Stimulated activated CD8-positive, alpha-beta memory T cell treated with anti-CD3 and anti-CD28 coated beads, Interleukin-12 subunit alpha, Interleukin-12 subunit beta, amount 100 ng/mL, for 1 hour (primary cell): Measurements from ENCODE around the gene ZCCHC7.
"Not testable (repeated sequence)": the region's sequence is repeated elsewhere in the genome, so short reads cannot be mapped to it uniquely, and the experiment has no call there.

Experiments used
- DNase-seq: peaks from one replicate; pipeline ENCODE4 v3.0.0-alpha.2; 2020; ENCODE audit warnings: low read depth

Gene ZCCHC7

DNA sequence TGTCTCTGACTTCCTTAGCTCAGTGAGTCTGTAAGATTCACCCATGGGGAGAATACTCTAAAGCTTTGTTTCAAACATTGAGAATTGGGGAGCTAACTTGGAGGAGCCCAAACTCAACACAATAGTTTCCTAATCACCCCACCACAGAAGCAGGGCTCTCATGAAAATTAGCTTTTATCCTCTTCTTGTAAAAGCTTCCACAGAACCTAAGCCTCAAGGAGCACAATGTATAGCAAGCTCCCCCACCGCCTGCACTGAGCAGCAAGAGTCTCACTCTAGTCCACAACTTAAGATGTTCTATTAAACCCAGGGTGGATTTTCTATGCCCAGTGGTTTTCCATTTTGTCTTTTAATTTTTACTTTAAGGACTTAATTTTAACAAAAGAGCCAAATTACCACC is 253.2 kb downstream of the ZCCHC7 start:
- DNase-seq = no peak

DNA sequence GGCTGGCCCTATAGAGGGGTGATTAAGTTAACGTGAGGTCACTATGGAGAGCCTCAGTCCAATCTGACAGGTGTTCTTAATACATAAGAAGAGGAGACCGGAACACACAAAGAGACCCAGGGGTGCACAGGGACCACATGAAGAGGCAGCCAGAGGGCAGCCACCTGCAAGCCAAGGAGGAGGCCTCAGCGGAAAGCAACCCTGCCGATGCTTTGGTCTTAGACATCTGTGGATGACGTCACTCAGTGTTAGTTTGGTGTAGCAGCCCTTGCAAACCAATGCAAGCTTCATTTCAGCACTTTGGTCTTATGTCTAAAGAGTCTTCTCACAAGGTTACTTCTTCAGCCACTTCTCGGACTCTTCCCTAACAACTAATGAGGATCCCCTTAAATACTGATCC is 254.5 kb downstream of the ZCCHC7 start:
- no peak for DNase-seq

DNA sequence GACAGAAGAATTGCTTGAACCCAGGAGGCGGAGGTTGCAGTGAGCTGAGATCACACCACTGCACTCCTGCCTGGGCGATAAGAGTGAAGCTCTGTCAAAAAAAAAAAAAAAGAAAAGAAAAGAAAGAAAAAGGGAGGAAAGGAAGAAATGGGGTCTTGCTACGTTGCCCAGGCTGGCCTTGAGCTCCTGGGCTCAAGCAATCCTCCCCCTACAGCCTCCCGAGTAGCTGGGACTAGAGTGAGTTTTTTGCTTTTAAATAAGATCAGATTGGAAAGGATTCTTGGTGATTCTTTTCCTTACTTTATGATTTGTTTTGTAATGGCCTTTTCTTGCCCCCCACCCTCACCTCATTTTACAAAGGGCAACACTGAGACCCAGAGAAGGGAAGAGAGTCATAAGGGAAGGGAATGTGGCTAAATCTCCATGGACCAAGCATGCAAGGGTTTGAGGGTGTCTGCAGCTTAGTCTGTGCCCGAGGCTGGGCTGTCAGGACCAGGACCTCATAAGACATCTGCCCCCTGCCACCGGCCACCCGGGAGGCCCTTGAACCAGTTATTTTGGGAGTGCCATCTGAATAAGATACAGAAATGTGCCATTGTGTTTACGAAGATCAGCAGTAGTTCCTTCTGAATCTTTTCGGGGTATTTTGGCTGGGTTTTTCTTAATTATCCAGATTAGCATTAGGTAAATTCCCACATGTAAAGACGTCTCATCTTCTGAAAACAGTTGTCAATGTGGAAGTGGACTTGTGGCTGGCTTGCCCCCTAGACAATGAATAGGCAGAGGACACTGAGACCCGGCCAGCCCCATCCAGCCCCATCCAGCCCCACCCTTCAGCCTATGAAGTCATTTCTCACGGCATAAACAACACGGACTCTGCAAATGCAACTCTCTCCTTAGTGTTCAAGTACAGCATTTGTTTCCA is 257.6 kb downstream of the ZCCHC7 start:
- no peak for DNase-seq

DNA sequence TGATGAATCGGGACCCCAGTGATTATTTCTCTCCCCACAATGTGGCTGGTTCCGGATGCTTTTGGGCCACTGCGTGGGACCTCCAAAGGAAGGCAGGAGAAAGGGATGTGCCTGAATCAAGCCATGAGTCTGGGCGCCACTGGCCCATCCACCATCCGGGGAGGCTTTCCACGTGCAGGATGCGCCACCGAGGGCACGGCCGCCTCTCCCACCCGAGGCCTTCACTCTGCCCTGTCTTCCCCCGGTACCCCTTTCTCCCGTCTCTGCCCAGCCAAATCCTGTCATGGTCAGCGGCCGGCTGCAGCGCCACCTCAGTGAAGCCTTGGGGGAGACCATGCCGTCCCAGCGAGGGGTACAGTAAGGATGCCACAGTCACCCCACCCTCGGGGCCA is 258.2 kb downstream of the ZCCHC7 start:
- no peak for DNase-seq

DNA sequence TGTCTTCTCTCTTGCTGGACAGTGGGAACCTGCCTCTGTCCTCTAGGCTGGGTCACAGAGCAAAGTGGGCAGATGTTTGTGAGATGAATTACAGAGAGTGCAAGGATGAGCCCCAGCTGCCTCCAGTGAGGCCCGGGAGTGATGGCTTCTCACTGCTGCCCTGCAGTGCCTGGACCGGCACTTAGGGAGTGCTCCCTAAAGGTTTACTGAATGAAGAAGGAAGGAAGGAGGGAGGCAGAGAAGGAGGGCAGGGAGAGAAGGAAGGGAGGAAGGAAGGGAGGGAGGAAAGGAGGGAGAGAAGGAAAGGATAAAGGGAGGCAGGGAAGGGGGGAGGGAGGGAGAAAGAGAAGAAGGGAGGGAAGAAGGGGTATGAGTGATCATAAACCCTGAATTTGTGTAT is 259.5 kb downstream of the ZCCHC7 start:
- no peak for DNase-seq

DNA sequence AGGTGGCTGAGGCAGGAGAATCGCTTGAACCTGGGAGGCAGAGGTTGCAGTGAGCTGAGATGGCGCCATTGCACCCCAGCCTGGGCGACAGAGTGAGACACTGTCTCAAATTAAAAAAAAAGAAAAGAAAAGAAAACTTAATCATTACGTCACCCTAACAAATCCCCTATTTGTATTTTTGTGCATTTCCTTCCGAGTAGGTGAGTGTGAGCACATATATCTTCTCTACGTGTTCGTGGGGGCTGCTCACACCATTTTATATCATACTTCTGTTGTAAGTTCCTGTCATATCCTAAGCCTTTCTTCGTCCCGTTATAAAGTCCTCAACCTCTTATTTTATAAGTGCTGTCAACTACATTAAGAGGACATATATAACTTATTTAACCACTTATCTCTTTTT is 260.2 kb downstream of the ZCCHC7 start:
- DNase-seq = no peak

DNA sequence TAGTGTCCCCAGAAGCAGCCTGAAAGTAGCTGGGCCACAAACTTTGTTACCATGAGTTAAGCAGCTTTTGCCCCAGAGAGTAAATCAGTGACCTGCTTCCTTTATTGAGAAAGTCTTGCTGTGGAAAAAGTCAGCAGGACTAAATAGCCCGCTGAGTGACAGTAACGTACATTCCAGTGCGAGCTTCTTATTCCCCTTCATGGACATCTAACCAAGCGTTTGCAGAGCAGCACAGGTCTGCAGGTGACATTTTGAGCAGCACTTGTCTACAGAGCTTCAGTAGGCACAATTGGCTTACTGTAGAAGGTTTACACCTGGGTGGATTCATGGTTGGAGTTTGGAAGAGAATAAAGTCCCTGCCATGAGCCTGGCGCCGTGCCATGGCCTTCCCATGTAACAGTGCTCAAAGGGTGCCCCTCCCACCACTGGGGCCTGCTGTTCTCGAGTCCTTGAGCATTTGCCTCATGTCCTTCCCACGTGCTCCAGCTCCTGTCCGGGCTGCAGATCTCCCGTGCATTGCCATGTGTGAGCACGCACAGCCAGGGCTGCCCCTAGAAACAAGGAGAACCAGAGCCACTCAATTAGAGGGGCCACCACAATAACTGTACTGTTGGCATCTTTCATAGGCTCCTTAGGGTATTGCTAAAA is 260.8 kb downstream of the ZCCHC7 start:
- DNase-seq = no peak

DNA sequence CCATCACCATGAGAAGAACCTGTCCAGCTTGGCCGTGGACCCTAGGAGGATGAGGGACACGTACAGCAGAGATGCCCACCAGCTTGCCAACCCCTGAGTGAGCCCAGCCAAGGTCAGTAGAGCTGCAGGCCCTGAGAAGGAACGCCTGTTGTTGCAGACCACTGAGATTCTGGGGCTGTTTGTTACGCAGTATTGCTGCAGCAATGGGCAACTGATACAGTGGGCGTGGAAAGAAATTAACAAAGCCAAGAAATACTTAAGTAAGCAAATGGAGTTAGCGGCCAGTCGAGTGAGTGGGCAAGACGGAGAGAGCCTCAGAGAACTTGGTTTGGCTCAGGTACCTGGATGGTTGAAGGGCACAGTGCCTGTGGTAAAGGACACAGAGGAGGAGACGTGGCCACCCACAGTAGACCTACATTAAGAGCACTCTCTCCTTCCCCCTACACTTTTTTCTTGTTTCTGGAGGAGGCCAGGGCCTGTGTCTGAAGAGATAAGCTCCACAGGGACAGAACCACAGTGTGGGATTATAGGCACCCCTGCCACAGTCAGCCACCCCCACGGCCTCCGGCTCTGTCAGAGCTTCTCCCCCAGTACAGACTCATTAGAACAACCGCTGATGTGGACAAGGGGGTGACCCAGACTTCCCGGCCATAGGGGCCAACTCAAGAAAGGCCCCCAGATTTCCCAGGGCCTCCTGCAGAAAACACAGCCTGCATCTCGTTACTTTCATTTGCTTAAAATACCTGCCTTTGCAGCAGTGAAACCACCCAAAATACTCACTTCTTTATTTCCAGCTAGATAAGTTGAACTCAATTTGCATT is 262.0 kb downstream of the ZCCHC7 start:
- no peak for DNase-seq

DNA sequence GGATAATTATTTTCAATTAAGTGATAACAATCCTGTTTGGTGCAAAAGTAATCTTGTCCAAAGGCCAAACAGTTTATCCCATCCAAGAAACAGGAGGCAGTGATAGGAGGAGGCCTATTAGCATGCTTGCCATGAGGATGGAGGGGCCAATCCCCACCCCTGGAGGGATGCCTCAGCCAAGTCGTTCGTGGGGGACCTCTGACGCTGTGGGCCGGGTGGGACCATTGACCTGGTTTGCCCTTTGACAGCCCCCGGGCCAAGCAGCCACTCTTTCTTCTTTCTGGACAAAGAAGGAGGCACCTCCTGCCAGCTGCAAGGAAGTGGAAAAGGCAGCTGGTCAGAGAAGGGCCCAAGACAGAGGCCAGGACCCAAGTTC is 262.6 kb downstream of the ZCCHC7 start:
- no peak for DNase-seq

DNA sequence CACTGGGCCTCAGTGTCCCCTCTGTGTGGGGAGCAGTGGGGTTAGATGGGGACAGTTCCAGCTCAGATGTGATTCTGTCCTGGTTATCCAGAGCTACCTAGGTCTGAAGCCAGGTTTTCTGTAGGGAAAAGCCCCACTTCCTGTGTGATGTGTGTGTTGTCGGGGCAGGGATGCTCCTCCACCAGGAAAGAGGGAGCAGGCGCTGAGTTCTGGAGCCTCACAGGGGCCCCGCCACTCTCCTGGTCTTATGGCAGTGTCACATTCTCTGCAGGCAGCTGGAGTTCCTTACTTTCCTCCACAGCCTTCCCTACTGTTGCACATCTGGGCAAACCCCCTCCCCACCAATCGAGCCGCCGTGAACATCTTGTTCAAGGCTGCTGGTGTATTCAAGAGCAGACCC is 263.0 kb downstream of the ZCCHC7 start:
- no peak for DNase-seq

DNA sequence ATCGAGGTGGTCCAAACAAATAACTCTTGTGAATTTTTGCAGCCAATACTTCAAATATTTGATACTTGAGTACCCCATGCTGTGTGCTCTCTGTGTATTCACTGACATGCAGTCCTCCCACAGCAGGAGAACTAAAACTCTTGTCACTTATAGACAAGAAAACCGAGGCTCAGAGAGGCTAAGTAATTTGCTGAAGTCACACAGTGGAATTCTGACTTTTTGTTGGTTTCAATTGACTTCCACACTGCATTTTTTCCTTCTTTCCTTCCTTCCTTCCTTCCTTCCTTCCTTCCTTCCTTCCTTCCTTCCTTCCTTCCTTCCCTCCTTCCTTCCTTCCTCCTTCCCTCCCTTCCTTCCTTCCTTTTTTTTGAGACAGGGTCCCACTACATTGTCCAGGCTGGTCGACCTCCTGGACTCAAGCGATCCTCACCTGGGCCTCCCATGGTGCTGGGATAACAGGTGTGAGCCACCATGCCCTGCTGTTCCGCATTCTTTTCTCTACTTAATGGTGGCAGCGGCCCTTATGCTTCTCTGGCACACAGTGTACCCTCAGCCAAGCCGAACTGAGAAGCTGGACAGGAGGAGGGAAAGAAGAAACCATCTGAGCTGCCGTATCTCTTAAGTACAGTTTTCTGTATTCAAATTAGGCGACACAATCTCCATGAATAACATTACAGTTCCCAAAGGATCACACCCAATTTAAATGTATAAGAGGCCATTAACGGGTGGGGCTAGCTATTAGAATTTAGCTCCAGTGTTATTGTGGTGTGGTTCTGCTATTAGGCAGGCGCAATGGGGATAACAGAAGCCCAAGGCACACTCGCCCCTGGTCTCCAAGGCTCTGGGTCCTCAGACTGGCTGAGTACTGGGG is 263.7 kb downstream of the ZCCHC7 start:
- DNase-seq = no peak

DNA sequence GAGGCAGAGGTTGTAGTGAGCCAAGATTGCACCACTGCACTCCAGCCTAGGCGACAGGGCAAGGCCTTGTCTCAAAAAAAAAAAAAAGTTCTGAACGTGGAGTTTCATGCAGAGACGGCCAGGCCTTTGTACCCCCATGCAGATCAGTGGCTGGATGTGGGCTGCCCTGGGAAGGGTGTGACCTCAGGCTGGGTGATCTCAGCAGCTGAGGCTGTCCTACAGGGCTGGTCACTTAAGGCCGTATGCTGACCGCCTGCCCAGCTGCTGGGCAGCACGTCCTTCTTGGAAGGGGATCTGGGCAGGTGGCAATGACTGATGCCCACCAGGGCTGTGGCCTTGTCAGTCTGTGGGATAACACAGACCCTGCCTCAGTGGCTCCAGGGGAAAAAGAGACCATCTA is 264.9 kb downstream of the ZCCHC7 start:
- DNase-seq = no peak

DNA sequence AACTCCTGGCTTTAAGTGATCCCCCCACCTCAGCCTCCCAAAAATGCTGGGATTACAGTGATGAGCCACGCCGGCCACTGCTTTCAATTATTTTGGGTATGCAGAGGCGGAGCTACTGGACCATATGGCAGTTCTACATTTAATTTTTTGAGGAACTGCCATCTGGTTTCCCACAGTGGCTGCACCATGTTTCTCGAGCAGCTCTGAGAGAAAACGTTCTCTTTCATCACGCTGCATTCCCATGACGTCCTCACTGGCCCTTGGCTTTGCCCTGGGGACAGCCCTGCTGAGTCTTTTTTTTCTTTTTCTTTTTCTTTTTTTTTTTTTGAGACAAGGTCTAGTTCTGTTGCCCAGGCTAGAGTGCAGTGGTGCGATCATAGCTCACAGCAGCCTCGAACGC is 266.6 kb downstream of the ZCCHC7 start:
- DNase-seq = no peak

DNA sequence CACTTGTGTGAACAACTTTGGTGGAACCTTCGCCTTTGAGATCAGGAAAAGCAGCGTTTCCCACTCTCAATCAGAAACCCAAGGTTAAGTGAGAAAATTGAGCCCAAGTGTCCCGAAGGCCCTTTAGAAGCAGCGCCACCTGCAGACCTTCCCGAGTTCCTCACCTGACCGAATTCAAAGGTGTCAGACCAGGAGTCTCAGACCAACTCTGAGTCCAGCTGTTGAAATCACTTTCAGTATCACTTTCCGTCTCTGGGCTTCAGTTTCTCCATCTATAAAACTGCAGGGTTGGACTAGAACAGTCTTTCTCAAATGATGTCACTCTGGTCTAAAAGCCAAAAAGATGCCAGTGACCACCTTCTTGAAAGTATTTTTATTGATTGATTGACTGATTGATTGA is 270.4 kb downstream of the ZCCHC7 start:
- no peak for DNase-seq

DNA sequence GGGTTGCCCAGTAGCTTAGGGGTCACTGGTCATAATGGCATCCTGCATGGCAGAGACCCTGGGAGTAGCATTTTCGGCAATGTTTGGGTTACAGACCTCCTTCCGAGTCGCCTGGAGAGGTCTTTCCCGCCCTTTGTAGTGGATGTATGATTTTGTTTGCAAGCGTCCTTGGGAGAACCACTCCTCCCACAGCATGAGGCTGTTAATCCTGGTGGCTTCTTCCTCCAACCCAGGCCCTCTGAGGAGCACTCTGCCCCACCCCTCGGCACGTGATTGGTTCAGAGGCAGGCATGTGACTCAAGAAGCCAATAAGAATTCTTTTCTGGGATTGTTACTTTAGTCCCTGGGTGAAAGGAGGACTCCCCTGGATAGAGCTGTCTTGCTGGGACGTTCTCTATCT is 271.9 kb downstream of the ZCCHC7 start:
- DNase-seq = no peak

DNA sequence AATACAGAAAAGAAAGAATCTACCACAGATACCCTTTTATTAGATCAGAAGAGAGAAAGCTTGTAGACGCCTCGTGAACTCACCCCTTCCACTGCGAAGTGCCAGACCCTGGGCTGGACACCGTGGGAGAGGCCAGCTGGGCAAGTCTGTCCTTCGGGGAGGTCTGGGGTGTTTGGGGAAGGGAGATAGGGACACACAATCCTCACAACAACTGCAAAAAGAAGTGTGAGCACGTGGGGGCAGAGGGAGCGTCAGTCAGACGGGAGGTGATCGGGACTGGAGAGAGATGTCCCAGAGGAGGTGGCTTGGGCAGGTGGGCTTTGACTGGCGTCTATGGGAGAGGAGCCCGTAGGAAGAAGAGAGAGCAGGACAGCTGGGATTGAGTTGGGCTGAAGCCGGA is 274.9 kb downstream of the ZCCHC7 start:
- DNase-seq = no peak

DNA sequence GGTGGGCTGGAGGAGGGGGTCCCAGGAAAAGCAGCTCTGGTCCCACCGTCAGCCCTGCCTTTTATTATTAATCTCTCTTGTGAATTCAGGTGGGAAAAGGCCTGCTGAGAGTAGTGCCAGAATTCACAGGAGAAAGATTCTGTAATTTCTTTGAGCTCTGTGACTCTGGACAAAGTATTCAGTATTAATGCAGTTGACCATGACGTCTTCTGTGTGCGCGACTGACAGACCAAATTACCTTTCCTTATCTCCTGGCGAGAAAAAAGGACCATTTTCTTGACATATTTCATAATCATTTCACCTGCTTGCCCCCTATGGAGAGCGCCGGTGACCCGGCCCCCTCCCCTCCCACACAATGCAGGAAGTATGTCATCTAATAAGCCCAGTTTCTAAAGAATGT is 275.3 kb downstream of the ZCCHC7 start:
- no peak for DNase-seq

DNA sequence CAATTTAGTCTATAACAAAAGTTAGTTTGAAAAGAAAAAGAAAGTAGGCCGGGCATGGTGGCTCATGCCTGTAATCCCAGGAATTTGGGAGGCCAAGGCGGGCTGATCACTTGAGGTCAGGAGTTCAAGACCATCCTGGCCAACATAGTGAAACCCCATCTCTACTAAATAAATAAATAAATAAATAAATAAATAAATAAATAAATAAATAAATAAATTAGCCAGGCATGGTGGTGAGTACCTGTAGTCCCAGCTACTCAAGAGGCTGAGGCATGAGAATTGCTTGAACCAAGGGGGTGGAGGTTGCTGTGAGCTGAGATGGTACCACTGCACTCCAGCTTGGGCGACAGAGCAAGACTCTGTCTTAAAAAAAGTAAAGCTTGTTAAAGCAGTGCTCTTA is 277.6 kb downstream of the ZCCHC7 start:
- not testable (repeated sequence) for DNase-seq

DNA sequence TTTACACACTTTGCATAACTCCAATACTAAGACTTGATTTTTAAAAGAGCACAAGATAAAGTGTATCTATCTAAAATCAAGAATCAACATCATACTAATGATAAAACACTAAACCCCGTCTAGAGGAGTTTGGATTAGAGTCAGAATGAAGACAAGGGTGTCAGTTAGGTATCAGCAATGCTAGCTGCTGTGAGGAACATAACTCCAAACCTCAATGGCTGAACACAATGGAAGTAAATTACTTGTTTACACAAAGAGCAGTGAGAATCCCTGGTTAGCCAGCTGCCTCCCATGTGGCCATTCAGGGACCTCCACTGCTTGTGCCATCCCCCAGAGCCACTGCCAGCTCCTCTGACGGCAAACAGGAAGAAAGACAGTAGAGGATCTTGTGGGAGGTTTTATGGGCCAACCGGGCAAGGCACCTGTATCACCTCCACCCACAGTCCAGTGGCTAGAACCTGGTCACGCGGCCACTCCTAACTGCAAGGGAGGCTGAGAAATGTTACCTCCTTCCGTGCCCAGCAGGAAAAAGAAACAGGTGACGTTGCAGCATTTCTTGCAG is 278.2 kb downstream of the ZCCHC7 start:
- DNase-seq = no peak

DNA sequence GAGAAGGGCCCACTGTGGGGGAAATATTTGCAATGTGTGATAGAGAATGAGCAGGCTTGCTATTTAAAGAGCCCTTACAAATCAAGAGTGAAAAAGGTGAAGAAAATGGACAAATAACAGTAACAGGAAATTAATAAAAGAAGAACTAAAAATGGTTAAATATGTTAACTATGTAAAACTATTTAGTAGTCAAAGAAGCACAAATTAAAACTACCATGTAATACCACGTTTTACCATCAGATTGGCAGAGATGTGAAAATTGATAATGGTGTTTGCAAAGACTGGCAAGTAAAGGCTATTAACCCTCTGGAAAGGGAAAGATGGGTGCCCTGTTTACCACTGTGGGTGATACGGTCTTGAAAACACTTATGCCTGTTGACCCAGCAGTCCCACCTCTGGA is 279.0 kb downstream of the ZCCHC7 start:
- DNase-seq = no peak

DNA sequence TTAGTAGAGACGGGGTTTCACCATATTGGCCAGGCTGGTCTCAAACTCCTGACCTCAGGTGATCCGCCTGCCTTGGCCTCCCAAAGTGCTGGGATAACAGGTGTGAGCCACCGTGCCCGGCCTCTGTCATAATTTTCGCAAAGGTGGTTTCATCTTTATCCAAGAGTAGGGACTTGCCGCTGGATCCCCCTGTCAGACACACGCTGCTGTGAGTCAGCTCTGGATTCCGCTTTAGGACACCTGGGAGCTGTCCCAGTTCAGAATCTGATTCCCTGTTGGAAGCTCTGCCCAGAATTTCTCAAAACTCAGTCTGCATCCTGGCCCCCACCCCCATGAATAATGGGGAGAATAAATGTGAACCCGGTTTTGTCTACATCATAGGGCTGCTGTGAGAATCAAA is 284.2 kb downstream of the ZCCHC7 start:
- DNase-seq = no peak

DNA sequence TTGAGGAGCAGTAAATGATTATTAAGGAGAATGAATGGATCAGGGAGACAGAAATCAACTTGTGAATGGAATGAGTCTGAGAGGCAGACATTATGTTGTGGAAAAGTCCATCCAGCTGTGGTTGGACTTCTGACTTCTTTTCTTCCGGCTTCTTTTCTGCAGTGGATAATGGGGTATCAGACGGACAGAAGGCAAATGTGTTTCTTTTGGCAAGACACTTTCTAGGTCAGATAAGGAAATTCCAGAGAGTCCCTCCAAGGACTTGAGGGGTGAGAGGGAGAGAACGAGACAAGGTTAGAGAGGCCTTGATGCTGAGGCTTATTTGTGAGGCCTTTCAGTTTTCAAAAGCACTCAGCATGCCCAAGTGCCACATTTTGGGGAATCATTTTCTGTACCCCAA is 285.0 kb downstream of the ZCCHC7 start:
- no peak for DNase-seq
